HG03095 (cell line): ENCODE results near the gene MAP1B.

ENCODE experiments used
- ATAC-seq: cut with Tn5 transposase; IDR thresholded peaks from one replicate; pipeline ENCODE4 v1.9.1; 2021; ENCODE audit warnings: moderate library complexity; ENCODE audit not compliant: unreplicated experiment

The MAP1B gene

DNA sequence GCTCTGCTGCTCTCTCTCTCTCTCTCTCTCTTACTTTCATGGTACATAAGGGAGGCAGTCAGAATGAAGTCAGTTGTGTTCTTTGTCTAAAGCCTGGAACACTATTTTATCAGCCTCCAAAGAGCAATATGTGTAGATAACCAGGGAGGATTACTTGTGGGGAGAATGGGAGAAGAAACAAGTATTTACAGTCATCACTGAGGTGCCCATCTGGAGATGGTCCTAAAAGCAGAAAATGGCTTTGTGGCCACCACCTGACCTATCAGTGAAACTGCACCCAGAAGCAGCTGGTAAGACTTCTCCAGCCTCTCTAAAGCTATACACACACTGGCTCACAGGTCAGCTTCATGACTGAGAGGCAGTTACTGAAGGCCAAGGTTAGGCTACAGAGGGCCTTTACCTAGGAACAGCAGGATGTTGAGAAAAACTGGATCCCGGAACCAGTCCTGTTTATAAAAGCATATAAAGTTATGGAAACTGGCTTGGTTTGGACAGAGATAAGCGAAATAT, 137.6 kb downstream of the MAP1B start:
- ATAC-seq: no peak

GRCh38 chr5:72245546-72245945, 138.3 kb downstream of the MAP1B start:
- ATAC-seq: no peak

GRCh38 chr5:72245951-72246532, 138.8 kb downstream of the MAP1B start:
- ATAC-seq: no peak

DNA sequence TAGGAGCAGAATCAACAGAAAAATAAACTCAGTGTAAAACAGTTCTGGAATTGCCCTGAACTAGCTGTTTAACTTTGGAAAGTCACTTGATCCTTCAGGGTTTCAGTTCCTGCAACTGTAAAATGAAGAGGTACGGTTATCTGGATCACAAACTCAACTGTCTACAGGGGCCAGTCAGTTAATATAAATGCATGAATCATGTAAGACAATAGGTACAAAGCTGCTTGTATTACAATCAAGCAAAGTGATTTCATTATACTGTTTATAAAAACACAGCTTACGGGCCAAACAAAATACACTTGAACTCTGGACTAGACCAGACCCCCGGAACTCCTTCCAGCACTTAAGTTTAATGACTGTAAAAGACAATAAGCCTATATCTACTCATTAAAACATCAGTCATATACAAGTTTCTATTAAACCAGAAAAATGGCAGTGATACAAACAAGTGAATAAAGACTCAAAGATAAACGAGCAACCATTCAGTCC, 139.7 kb downstream of the MAP1B start:
- no peak for ATAC-seq

- ATAC-seq: no peak
Measured at GRCh38 chr5:72248410-72248981, 141.2 kb downstream of the MAP1B start.

- no peak for ATAC-seq
Measured at GRCh38 chr5:72251386-72251785, 144.1 kb downstream of the MAP1B start.

- no peak for ATAC-seq
Measured at GRCh38 chr5:72252008-72252407, 144.7 kb downstream of the MAP1B start.

- no peak for ATAC-seq
Measured at GRCh38 chr5:72252574-72253155, 145.4 kb downstream of the MAP1B start.

- no peak for ATAC-seq
Measured at GRCh38 chr5:72255237-72255636, 148.0 kb downstream of the MAP1B start.

DNA sequence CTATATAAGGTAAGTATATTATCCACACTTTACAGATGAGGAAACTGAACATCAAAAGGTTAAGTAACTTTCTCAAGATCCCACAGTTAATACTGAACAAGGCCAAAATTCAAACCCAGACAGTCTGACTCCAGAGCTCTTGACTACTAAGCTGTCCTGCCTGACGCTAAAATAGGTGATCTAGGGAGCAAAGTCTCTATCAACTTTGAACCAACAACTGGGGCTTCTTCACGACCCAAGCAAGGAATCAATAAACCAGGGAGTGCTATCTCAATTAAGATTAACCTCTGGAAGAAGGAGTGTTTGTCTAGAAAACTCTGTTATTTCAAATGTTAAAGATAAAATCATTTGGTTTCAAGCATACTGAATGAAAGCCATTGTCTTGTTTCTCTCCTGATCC, 148.4 kb downstream of the MAP1B start:
- ATAC-seq: no peak

DNA sequence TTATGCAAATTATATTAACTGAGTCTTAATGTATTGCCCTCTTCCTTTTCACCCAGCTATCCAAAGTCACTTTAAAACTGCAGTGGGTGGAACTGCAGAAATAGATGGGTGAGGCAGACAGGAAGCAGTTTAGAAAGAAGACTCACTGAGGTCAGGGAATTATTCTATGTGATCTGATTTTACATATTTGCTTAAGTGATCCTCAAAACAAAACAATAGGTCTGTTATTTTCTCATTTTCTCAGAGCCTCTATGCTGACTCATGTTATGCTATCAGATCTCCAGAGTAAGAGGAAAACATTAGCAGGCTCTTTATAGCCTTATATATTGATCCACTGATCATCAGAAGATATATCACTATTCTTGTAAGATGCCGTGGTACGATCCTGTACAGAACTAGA, 149.3 kb downstream of the MAP1B start:
- ATAC-seq: no peak
